NCI-H1417 treated with DMSO at 0.1 percent for 48 hours (cell line): ENCODE results near the gene KRTAP10-2.
"Not testable (repeated sequence)": the region's sequence is repeated elsewhere in the genome, so short reads cannot be mapped to it uniquely, and the experiment has no call there.

Source experiments
- DNase-seq: peaks from one replicate; lab custom pipeline; 2025; lab: John Stamatoyannopoulos, UW

The KRTAP10-2 gene

DNA sequence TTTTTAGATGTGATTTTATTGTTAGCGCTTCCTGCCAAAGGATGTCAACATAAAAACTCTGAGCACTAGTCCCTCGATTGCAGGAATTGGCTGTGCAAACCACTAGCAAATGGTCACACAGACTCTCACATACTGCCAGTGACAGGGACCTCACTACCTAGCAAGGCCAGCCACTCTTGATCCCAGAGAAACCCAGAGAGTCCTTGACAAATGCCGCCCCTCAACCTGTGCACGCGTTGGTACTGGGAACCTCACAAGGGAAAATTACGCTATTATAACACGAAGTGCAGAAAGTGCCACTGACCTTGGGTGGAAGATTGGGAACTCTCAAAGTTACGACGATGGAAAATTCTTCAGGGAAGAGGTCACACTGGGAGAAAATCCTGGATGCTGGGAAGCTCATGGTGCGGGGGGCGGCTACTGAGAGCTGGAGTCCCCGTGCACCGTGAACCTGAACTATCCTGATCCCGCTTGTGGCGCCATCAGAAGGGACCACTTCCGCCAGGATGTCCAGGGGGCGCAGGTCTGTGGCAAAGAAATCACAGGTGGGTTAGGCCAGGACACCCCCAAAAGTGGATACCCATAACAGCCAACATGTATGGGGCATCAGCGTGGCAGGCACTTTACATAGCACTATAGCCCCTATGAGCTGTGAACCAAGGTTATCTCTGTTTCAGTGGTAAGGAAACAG lies 16.3 kb upstream of the KRTAP10-2 start:
- no peak for DNase-seq

DNA sequence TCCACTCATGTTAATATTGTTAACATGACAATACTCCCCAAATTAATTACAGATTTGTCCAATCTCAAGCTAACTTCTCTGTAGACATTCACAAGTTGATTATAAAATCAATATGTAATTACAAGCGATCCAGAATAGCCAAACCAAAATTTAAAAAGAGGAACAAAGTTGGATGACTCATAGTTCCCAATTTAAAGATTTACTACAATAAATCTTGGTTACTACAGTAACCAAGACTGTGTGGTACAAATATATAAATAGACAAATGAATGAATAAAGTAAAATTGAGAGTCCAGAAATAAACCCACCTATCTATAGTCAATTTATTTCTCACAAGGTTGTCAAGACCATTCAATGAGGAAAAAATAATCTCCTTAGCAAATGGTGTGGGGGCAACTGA lies 15.1 kb upstream of the KRTAP10-2 start:
- no peak for DNase-seq

DNA sequence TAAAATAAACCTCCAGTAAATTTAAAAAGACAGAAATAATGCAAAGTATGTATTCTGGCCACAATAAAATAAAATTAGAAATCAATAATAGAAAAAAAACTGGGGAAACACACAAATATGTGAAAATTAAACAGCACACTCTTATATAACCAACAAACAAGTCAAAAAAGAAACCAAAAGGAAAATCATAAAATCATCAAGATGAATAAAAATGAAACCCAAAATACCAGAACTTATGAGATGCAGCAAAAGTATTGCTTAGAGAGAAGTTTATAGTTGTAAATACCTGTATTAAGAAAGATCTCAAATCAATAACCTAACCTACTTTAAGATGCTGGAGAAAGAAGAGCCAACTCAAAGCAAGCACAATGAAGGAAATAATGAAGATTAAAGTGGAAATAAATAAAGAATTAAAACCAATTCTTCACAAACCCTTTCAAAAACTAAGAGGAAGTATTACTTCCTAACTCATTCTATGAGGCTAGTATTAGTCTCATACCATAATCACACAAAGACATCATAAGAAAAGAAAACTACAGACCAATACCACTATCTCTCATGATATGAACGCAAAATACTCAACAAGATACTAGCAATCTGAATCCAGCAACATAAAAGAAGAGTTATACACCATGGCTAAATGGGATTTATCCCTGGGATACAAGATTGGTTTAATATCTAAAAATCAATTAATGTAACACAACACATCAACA lies 13.7 kb upstream of the KRTAP10-2 start:
- DNase-seq: no peak

DNA sequence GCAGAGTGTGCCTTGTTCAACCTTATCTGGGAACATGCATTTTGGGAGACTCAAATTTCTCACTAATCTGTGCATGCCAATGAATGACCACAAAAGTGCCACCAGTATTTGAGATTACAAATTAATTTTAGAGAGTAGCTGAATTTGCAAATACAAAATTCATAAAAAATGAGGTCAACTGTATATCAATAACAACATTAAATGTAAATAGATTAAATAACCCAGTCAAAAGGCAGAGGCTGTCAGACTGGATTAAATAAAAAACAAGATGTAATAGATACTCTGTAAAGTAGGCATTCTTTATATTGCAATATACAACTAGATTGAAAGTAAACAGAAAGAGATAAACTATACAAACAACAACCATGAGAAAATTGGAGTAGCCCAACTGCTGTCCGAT lies 12.8 kb upstream of the KRTAP10-2 start:
- DNase-seq: no peak

DNA sequence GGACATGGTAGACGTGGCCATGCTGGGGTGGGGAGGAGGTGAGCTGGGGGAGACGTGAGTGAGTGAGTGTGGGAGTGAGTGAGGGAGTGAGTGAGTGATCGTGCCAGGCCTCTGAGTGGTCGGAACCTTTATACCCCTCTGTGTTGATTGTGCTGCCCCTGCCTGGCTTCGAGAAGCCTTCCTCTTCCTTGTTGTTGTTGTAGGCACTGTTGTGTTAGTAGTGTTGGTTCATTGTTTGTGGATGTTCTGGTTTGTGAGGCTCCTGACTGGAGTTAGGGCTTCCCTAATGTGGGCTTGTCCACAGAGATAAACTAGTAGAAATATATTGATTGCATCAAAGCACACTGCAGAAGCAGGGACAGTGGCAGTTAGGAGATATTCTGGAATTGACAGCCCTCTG lies 7.4 kb upstream of the KRTAP10-2 start, which contains the start of gene KRTAP10-3:
Gene KRTAP10-3 (minus strand): TSS at position 101 of the 400 bp plus-strand sequence. CDS start 80 bp downstream, at position 21.
- DNase-seq: no peak

DNA sequence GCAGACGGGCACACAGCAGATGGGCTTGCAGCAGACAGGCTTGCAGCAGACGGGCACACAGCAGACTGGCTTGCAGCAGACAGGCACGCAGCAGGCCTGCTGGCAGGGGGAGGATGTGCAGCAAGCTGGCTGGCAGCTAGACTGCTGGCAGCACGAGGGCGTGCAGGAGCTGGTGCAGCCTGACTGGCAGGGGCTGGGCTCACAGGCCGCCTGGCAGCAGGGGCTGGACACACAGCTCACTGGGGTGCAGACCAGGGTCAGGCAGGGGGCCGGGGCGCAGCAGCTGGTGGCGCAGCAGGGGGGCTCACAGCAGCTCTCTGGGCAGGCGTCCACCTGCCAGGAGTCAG lies 7.0 kb upstream of the KRTAP10-2 start:
- DNase-seq: not testable (repeated sequence)

DNA sequence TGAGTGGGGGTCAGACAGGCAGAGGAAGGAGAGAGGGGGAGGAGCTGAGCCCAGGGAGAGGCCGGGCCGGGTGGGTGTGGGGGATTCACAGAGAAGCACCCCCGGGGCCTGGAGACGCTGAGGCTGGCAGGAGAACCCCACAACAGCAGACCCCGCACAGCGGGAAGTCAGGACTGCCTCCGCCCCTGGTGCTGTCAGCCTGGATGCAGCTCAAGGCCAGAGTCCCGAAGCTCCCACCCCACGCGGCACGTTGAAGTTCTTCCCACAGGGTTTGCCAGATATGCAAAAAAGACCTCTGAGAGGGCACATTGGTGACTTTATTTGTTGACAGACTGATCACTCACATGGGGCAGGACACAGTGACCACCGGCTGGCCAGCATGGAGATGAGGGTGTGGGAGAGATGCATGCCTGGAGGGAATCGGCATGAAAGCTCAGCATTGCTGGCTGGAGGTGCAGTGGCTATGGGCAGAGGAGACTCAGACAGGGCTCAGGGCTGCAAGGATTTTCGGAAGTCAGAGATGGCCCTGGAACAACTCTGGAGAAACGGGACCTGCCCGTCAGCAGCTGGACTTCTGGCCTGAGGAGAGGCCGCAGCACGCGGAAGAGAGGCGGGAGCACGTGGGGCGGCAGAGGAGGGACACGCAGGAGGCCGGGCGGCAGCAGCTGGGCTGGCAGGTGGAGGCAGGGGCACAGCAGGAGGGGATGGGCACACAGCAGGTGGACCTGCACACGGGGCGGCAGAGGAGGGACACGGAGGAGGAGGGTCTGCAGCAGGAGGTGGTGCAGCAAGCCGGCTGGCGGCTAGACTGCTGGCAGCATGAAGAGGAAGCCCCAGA lies 6.4 kb upstream of the KRTAP10-2 start:
- DNase-seq: no peak

DNA sequence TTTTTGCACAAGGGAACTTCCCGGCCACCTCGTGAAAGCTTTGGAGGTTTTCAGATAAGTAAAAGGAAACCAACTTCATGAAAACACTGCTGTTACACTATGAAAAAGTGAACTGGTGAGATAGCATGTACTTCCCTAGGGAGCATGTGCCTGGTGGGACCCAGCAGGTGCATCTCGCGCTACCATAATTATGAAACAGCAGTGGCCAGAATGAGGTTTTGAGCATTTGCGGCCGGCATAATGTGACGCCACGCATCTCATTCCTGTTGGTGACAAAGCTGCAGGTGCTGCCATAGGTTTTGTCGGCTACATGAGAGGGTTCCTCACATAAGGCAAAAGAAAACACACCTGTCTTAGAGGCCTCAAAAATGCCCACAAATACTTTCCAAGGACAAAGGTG lies 5.6 kb upstream of the KRTAP10-2 start:
- DNase-seq: peak; percentile 8

DNA sequence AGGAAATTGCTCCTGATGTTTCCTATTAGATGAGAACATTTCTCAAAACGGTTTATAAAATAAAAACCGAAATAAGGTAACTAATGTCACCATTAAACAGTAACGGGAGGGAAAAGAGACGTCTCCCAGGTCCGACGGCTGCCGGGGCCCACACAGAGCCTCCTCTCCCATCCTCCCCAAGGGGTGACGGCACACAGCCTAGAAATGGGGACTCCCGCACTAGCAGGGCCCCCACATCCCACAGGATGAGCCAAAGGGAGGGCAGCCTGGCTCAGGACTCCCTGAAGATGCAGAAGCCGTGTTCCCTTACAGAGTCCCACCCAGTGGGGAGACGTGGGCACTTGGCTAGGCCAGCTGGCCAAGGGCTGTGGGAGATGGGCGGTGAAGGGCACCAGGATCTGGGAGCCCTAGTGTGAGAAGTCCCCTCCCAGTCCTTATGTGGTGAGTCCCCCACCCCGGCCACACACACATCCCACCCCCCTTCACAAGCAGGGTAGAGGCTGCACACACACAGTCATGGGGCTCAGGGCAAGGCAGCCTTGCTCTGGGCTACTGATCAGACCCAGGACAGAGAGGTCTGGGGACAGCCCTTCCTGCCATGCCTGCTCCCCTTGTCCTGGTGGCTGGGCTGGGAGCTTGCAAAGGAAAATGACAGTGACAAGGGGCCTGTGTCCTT lies 4.0 kb upstream of the KRTAP10-2 start:
- DNase-seq: no peak

DNA sequence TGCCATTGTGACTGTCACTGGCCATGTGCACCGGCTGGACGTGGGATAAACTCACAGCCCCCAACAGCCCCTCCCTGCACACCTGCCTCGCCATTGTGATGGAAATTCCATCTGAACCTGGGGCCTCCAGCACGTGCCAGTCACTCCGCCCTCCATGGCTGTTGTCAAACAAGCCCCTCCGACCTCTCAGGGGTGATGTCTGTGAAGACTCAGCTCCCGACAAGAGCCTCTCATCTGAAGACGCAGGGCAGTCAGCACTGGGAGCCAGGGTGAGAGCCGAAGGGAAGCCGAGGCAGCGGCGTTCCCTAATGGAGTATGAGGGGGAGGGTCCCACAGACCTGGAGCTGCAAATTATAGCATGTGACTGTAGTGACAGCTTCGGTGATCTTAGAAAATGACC lies 1.4 kb upstream of the KRTAP10-2 start:
- no peak for DNase-seq

DNA sequence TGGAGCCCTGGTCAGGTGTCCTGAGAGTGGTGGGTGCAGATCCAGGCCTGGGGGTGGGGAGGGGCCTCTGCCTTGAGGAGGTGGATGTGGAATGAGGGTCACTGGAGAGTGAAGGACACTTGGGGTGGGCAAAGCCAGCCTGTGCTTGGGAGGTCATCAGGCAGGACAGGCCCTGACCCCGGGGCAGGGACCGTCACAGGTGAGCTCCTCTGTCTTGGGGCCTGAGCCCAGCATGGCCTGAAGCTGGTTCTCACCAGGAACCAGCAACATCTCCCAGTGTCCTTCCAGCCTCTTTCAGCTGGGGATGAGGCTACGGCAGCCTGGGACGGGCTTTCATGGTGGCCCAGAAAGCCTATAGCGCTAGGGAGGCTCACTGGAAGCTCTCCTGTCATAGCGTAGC lies 831 bp upstream of the KRTAP10-2 start:
- no peak for DNase-seq

DNA sequence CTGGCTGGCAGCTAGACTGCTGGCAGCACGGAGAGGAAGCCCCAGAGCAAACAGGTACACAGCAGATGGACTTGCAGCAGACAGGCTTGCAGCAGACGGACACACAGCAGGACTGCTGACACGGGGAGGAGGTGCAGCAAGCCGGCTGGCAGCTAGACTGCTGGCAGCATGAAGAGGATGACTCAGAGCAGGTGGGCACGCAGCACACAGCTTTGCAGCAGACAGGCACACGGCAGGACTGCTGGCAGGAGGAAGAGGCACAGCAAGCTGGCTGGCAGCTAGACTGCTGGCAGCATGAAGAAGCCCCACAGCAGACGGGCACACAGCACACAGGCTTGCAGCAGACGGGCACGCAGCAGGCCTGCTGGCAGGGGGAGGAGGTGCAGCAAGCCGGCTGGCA lies 498 bp downstream of the KRTAP10-2 start:
- DNase-seq: no peak

DNA sequence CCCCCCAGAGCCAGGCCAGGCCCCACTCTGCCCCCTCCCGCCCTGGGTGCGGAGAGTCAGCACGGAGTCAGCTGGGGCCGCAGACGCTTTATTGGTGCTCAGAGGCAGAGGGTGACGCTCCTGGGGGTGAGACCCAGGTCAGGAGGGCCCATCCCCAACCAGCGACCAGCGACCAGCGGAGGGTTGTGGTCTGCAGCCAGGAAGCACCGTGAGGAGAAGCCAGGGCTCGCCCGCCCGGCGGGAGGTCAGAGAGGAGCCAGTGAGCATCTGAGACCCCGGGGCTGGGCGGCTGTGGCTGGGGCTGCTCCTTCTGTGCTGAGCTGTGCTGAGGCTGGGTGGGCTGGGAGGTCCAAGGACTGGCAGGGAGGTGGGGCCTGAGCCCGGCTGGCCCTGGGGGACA lies 1.0 kb downstream of the KRTAP10-2 start:
- DNase-seq: not testable (repeated sequence)

DNA sequence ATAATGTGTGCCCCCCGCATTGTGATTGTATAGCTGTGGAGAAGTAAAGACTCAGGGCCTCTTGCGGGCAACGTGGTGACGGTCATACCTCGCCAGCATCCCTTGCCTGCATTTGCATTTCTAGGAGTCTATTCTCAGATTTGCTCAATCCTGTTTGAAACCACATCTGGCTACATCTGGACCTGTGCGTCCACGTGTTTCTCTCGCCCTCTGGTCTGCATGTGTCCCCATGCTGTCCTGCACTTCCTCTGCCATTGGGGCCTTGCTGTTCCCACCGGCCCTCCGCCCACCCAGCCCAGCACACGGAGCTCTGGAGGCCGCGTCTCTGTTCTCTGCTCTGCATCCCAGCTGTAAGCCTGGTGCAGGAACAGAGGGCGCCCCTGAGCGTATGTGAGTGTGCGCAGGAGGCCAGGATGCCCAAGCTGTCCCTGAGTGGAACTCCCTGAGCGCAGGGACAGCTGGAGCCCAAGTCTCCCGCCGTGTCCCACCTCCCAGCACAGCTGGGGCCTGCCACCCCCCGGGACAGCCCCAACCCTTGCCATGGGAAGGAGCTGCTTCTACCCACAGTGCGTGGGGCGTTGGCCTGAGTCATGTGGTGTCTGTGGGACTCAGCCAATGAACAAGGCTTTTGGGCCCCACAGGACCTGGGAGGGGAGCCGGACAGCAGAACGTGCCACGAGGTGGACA lies 1.6 kb downstream of the KRTAP10-2 start:
- no peak for DNase-seq

DNA sequence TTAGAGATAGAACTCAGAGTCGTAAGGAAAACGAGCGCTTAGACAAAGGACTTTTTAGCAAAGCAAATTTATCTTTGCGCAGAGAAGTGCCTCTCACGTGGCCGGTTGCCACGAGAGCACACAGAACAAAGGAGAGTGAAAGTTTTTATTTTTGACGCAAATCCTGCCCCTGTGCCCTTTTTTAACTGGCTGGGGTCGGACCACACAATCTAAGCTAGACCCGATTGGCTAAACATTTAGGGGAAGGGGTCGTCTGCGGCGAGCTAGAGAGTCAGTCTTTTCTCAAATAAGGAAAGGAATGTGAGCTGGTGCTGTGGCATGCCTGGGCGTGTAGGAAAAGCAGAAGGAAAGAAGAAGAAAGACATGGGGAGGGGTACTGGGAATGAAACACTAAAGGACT lies 2.4 kb downstream of the KRTAP10-2 start:
- DNase-seq: no peak

DNA sequence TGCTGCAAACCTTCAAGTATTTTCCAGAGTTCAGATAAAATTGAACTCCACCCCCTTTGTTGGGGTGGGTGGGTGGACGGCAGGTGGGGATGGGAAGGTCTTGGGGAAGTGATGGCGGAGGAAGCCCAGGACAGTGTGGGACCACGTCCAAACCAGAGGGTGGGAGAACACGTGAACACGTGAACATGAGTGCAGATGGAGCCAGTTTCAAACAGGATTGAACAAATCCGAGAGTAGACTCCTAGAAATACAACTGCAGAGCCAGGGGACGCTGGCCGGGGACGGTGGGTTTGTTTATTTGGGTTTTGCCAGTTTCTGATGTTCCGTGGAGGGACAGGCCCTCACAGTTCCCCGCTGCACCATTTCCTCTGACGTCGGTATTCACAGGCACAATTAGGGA lies 2.9 kb downstream of the KRTAP10-2 start:
- no peak for DNase-seq

DNA sequence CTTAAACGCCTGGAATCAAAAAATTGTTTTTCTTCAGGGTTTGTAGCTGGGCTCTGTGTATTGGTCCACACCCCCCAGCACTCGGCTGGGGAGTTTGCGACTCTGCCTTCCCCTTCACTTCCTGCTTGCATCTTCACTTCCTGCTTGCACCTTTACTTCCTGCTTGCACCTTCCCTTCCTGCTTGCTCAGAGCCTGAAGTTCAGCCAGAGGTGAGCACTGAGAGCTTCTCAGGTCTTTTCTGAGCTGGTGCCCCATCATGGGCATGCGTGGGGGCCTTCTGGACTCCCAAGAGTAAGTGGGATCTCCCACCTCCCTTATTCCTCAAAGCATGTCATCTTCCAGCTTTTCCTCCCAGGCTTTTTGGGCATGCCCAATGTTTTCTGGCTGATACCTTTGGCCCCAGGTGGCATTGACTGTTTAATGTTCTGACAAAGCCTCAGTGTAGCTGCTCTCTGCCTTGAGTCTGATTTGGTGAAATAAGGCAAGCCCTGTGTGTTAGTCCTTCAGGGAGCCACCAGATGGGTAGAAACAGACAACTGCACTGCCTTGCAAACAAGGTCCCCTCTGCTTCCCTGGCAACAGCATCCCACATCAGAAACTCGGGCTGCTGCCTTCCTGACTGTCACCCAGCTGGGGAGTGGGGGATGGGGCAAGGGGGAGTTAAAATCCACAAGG lies 3.5 kb downstream of the KRTAP10-2 start:
- no peak for DNase-seq

DNA sequence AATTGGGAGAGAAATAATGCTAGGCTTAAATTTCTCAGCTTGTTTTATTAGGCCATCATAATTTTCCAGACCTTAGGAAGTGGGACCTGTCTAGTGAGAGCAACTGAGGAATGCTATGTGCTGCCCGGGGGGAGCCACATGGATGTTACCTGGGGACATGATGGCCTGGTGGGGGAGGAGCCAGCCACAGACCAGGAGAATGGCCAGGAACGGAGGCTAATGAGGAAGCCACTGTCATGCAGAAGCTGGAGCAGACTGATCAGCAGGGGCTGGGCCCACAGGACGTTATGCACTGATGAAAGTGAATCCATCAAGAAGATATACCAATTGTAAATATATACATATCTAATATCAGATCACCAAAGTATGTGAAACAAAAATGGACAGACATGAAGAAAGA lies 6.7 kb downstream of the KRTAP10-2 start:
- DNase-seq: no peak

DNA sequence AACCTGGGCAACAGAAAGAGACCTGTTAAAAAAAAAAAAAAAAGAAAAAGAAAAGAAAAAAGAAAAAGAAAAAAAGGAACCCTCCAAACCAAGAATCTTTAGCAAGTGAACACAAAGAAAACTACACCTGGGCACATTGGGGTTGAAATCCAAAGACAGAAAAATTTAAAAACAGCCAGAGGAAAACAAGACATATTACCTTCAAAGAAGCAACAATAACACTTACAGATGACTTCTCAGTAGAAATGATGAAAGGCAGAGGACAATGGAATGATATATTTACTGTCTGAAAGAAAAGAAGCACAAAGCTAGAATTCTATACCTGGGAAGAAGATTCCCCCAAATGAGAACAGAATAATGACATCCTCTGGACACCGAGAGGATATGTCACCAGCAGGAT lies 8.6 kb downstream of the KRTAP10-2 start:
- no peak for DNase-seq

DNA sequence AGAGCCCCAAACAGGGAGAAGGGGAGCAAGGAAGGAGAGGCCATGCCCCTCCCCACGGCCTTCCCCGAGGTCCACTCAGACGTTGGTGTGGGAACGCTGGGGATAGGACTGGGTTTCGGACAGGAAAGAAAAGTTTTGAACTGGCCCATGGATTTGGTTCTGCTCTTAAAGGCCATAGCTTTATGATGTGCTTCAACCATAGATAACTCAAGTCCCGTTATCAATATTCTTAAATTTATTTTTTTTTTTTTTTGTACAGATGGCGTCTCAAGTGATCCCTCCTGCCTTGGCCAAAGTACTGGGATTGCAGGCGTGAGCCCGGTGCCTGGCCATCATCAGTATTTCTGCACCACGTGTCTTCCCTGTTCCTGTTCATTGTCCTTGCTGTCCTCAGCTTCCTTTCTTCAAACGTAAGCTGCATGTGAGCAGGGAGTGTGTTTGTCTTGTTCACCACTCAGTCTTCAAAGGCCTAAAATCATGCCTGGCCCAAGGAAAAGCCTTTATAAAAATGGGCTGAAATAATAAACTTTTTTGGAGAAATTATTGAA lies 10.5 kb downstream of the KRTAP10-2 start:
- no peak for DNase-seq
